Keratinocyte (primary cell): ENCODE data around the gene GARNL3.

Experiments used
- EZH2 ChIP-seq: IDR thresholded peaks from one replicate; pipeline ENCODE4 v1.6.1; 2012; ENCODE audit warnings: inconsistent platforms, mild to moderate bottlenecking, low read length, moderate library complexity
- TF ChIP-seq, protein P1 (sequence below), 3 experiments: IDR thresholded peaks in 1 of 3; conservative IDR thresholded peaks in 1 of 3; optimal IDR thresholded peaks in 1 of 3; 2 replicates in 2 of 3; 3 replicates in 1 of 3; pipeline versions ENCODE3 to v1.5.1; 2011; ENCODE audit warnings: low read length in 3 of 3, mild to moderate bottlenecking in 3 of 3, moderate library complexity in 2 of 3, control low read depth in 1 of 3, inconsistent platforms in 1 of 3; ENCODE audit not compliant: insufficient read depth in 2 of 3; ENCODE audit errors: extremely low read depth in 1 of 3

DNA sequence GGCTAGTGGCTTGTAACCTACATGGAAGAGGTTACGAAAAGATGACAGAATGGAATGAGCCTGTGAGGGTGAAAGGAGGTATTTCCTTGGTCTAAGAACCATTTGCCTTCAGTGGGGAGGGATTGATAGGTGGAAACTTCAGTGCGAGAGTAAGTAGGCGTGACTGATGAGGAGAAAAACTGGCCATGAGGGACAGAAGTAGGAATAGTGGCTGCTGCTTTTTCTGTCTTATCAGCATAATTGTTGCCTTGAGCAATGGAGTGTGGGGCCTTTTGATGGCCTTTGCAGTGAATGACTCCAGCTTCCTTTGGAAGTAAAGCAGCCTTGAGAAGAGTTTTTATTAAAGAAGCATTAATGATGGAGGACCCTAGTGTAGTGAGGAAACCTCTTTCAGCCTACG is 150.6 kb downstream of the GARNL3 start:
- no peak for TF ChIP-seq EZH2
- TF ChIP-seq, protein P1, sequence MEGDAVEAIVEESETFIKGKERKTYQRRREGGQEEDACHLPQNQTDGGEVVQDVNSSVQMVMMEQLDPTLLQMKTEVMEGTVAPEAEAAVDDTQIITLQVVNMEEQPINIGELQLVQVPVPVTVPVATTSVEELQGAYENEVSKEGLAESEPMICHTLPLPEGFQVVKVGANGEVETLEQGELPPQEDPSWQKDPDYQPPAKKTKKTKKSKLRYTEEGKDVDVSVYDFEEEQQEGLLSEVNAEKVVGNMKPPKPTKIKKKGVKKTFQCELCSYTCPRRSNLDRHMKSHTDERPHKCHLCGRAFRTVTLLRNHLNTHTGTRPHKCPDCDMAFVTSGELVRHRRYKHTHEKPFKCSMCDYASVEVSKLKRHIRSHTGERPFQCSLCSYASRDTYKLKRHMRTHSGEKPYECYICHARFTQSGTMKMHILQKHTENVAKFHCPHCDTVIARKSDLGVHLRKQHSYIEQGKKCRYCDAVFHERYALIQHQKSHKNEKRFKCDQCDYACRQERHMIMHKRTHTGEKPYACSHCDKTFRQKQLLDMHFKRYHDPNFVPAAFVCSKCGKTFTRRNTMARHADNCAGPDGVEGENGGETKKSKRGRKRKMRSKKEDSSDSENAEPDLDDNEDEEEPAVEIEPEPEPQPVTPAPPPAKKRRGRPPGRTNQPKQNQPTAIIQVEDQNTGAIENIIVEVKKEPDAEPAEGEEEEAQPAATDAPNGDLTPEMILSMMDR (optimal IDR thresholded peaks at IDR 0.05 in 1 of 3, IDR thresholded peaks at IDR 0.05 in 1 of 3, conservative IDR thresholded peaks at IDR 0.05 in 1 of 3; ENCODE audit: extremely low read depth in 1 of 3, insufficient read depth in 2 of 3, low read length in 3 of 3) = no peak
